Ectodermal cell (in vitro differentiated cells): Measurements from ENCODE around the gene SENP1.

Experiments
- H3K27ac ChIP-seq: 2 replicates; pipeline ENCODE4 v1.7.0; 2013; ENCODE audit warnings: mild to moderate bottlenecking, low read depth, low read length; ENCODE audit not compliant: insufficient read depth, poor library complexity, severe bottlenecking
- H3K27me3 ChIP-seq: 2 replicates; pipeline ENCODE4 v1.7.0; 2013; ENCODE audit warnings: mild to moderate bottlenecking, low read length; ENCODE audit not compliant: insufficient read depth, control insufficient read depth, poor library complexity, severe bottlenecking
- H3K36me3 ChIP-seq: one replicate; pipeline ENCODE4 v1.7.0; 2013; ENCODE audit warnings: low read length; ENCODE audit not compliant: control insufficient read depth, insufficient read depth
- H3K4me1 ChIP-seq: one replicate; pipeline ENCODE4 v1.7.0; 2013; ENCODE audit warnings: low read length; ENCODE audit not compliant: control insufficient read depth, insufficient read depth
- H3K4me3 ChIP-seq: 2 replicates; pipeline ENCODE4 v1.7.0; 2013; ENCODE audit warnings: low read depth, low read length, control low read depth; ENCODE audit not compliant: insufficient read depth
- H3K9me3 ChIP-seq: 2 replicates; pipeline ENCODE4 v1.7.0; 2013; ENCODE audit warnings: mild to moderate bottlenecking, low read length, moderate library complexity; ENCODE audit not compliant: control insufficient read depth
- WGBS, 2 experiments: methylation state at CpG; one replicate each; pipeline ENCODE4 v1.1.7; 2013; ENCODE audit warnings: missing lambda C conversion rate in 2 of 2; 5-methylcytosine and 5-hydroxymethylcytosine counted together

Gene SENP1

DNA sequence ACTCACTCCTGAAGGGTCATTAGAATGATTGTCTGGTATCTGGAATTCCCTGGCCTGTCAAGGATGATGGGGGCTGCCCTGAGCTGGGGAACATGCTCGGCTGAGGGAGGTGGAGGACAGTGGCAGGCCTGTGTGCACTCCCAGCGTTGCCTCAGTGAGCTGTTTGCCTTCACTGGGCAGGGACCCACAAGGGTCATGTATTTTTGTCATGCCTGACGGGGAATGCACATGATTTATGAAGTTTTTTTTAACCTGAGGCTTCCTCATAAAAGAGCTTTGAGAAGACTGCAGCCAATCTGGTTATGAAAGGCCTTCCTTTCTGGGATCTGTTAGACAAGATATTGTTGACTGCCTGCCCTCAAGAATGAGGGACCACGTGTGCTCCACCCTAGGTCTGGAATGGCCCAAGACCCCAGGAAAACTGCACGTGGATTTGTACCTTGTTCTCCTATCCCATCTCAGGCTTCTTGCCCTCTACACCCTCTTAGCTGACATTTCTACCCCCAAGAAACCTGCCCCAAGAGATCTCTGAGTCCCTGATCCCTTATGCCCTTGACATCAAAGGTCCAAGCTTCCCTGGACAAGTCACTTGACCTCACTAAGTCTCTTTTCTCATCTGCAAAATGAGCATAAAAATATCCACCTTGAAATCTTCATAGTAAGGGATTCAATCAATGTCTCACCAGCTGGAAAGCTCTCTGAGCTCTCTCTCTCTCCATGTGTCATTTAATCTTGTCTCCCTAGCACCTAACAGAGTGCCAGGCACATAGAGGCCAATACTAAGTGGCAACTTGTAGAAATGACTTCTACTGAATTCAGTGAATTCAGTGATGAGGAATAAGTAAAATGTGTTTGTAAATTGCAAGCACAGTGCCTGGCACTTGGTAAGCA, 77.1 kb downstream of the SENP1 start:
- no peak overlapping the region for H3K4me3 ChIP-seq
- H3K36me3 ChIP-seq: no peaks in the 10 kb centered on the region
- WGBS, 2 experiments: 77 to 81% methylated on average over 5 of the region's 5 CpGs
- H3K4me1 ChIP-seq: peaks cover 53% of the 10 kb centered on the region
- peaks cover 46% of the 10 kb centered on the region for H3K27me3 ChIP-seq
- no peaks in the 10 kb centered on the region for H3K9me3 ChIP-seq
- no peak overlapping the region for H3K27ac ChIP-seq

DNA sequence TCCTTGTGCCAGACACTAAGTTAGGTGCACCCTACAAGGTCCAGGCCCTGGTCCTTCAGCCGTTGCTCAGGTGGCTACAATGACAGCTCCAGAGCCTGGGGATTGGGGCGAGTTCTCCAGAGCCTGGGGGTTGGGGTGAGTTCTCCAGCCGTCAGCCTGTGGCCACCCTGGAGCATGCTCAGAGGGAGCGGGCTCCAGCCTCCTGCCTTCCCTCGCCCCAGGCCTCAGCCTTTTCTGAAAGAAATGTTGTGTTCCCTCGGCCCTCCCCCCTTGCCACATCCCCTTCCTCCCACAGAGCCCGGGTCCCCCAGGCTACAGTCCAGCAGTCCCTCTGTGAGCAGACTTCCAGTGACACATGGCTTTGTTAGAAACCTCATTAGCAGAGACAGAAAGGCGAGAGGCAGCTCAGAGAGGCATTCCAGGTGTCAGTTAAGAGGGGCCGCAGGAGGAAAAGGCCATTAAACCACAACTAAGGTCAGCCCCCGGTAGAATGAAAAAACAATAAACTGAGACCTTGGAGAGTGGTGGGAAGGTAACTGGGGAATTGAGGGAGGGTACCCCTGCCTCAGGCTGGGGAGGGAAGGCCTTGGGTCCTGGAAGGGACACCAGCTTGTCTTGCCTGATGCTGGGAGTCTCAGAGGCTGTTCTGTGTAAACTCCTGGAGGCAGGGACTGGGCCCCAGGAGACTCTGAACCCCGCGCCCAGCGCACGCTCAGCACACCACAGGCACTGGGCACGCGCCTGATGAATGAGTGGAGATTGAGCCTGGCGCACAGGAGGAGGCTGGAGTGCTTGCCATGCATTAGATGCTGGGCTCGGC, 78.5 kb downstream of the SENP1 start:
- 57 to 59% methylated on average over 18 of the region's 18 CpGs for WGBS, 2 experiments
- Histone ChIP-seq H3K27ac (peak overlapping the region; percentile 53), H3K4me1 (peaks cover 65% of the 10 kb centered on the region)

DNA sequence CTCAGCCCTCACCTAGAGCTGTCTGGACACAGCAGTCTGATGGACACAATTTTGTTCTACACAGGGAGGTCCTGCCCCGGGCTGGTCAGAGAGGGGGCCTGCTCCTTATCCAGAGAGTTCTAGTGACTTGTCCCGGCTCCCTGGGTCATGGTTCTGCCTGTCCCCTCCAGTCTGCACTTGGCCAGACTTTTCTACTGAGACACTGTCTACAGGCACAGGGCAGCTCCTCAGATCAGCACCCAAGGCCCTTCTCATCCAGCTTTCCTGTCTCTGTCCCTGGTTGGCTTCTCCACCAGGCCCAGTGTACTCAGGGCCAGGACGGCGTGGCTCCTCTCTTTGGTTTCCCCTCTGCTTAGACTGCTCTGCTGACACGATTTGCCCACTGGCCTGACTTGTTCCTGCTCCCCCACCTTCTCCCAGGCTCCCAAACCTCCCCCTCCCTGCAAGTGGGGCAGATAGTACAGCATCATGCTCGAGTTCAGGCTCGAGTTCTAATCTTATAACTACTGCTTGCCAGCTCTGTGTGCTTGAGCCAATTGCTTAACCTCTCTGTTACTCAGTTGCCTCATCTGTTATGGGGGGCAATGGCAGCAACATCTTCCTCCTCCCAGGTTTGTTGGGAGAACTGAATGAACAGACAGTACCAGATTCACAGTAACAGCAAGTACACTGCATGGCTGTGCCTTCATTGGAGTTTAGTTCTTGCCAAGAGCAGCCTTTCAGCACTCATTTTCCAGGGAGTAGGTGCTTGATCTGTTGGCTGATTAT, 79.6 kb downstream of the SENP1 start:
- no peak overlapping the region for H3K4me3 ChIP-seq
- WGBS, 2 experiments: 90% methylated on average over 7 of the region's 7 CpGs
- H3K27ac ChIP-seq: no peak overlapping the region
- H3K27me3 ChIP-seq: peaks cover 65% of the 10 kb centered on the region
- no peaks in the 10 kb centered on the region for H3K36me3 ChIP-seq
- H3K4me1 ChIP-seq: peaks cover 66% of the 10 kb centered on the region
- no peaks in the 10 kb centered on the region for H3K9me3 ChIP-seq

More for the DNA sequence above, 78.5 kb downstream of the SENP1 start:
- H3K9me3 ChIP-seq: no peaks in the 10 kb centered on the region
- no peaks in the 10 kb centered on the region for H3K36me3 ChIP-seq
- H3K4me3 ChIP-seq: no peak overlapping the region
- peaks cover 55% of the 10 kb centered on the region for H3K27me3 ChIP-seq

DNA sequence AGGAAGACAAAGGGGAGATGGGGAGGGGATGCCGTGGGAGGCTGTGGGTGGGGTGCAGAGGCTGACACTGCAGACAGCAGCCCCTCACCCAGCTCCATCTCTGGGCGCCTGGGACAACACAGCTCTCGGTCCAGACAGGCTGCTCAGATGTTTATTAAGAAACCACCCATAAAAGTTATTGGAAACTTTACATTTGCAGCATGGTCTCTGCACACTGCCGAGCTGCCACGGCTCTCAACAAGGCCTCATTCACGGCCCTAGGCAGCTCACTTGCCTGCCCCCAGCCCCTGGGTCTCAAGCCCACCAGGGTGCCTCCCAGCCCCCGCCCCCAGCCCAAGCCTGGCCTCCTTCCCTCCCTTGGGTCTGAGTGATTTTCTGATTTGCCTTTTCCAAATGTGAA, 80.6 kb downstream of the SENP1 start:
- Histone ChIP-seq H3K27me3 (peaks cover 71% of the 10 kb centered on the region), H3K4me3 (no peak overlapping the region), H3K4me1 (peaks cover 70% of the 10 kb centered on the region), H3K27ac (no peak overlapping the region), H3K9me3 (no peaks in the 10 kb centered on the region), H3K36me3 (no peaks in the 10 kb centered on the region)
- 51 to 55% methylated on average over 7 of the region's 7 CpGs for WGBS, 2 experiments

DNA sequence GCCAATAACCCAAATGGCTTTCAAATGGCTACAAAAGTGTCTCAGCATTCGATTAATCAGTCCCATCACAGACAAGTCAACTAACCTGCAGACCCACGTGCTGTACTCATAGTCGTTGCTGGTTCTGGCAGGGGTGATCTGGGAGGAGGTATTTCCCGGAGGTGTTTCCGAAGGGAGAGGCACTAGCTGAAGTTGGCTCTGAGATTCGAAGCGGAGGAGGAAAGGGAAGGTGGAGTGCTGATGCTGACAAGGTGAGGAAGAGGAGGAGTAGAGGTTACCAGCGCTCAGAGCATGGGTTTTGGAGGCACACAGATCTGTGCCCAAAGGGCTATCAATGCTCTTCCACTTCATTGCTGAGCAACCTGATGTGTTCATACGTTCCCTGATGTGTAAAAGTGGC, 81.1 kb downstream of the SENP1 start:
- Histone ChIP-seq H3K9me3 (no peaks in the 10 kb centered on the region), H3K4me1 (peaks cover 65% of the 10 kb centered on the region), H3K4me3 (no peak overlapping the region), H3K36me3 (no peaks in the 10 kb centered on the region), H3K27me3 (peaks cover 77% of the 10 kb centered on the region), H3K27ac (no peak overlapping the region)
- 55 to 61% methylated on average over 9 of the region's 9 CpGs for WGBS, 2 experiments

DNA sequence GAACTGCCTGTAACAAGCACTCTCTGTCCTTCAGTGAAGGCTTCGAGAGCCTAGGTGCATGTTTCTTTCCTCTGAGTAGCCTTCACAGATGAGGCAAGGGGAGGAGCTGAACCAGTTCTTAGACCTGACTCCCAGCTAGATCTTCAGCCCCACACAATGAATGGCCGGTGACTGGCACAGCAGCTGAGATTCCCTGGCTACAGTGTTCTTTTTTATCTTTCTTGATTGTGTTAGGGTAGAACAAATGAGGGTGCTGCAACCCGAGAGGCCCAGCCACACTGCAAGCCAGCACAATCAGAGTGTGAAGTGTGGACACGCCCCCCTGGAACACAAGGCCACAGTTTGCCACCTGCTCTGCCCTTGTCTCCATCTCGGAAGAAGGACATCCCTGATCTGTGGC, 82.5 kb downstream of the SENP1 start:
- Histone ChIP-seq H3K9me3 (no peaks in the 10 kb centered on the region), H3K27ac (no peak overlapping the region), H3K4me1 (peaks cover 52% of the 10 kb centered on the region), H3K36me3 (no peaks in the 10 kb centered on the region), H3K4me3 (no peak overlapping the region), H3K27me3 (peaks cover 86% of the 10 kb centered on the region)
- 12 to 16% methylated on average over 5 of the region's 5 CpGs for WGBS, 2 experiments

DNA sequence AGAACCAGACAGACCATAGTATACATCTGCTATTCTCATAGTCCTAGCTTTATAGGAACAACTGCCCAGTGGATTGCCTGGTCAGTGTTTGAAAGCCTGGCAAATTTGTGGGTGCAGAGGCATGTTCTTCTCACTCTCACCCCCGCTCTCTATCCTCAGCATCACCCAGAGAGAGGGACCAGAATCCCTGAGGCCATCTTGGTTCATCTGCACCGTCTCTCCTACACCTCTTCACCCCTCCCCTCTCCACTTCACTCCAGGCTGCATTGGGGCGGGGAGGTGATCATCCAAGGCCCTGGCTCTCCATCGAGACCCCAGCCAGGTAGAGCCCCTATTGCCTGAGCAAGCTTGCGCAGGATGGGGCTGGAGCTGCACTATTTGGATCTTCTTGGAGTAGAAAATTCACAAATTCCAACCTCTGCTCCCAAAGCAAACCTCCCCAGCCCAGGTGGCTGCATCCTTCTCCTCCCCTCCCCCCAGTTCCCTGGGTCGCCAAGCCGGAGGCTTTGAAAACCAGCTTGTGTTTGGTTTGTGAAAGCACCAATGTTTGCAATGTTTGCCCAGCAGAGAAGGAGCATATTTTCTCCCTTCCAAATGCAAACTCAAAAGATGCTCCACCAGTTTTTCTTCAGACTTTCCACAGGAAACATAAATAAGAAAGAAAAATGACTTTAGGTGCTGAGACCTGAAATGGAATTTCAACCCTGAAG, 83.0 kb downstream of the SENP1 start:
- Histone ChIP-seq H3K4me3 (no peak overlapping the region), H3K36me3 (no peaks in the 10 kb centered on the region), H3K27ac (no peak overlapping the region), H3K27me3 (peaks cover 86% of the 10 kb centered on the region), H3K4me1 (peaks cover 50% of the 10 kb centered on the region), H3K9me3 (no peaks in the 10 kb centered on the region)
- WGBS, 2 experiments: 20 to 28% methylated on average over 7 of the region's 7 CpGs

DNA sequence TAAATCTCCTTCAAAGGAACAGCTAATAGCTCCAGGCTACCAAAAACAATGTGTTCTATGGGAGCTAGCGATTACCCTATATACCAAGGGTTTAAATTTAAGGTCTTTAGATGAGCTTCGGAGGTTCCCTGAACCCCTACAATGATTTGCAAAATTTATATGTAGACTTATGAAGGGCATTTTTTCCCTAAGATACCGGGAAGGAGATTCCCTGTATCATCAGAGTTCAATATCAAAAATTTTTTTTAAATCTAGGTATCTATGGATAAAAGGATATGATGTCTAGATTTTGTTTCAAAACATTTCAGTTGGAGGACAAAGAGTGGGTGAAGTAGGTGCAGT, 83.7 kb downstream of the SENP1 start:
- no peaks in the 10 kb centered on the region for H3K9me3 ChIP-seq
- 18% methylated on average over 3 of the region's 3 CpGs; no CpG with 5 or more reads in 1 of the 2 experiments for WGBS, 2 experiments
- no peak overlapping the region for H3K4me3 ChIP-seq
- peaks cover 43% of the 10 kb centered on the region for H3K4me1 ChIP-seq
- H3K36me3 ChIP-seq: no peaks in the 10 kb centered on the region
- no peak overlapping the region for H3K27ac ChIP-seq
- peaks cover 90% of the 10 kb centered on the region for H3K27me3 ChIP-seq

DNA sequence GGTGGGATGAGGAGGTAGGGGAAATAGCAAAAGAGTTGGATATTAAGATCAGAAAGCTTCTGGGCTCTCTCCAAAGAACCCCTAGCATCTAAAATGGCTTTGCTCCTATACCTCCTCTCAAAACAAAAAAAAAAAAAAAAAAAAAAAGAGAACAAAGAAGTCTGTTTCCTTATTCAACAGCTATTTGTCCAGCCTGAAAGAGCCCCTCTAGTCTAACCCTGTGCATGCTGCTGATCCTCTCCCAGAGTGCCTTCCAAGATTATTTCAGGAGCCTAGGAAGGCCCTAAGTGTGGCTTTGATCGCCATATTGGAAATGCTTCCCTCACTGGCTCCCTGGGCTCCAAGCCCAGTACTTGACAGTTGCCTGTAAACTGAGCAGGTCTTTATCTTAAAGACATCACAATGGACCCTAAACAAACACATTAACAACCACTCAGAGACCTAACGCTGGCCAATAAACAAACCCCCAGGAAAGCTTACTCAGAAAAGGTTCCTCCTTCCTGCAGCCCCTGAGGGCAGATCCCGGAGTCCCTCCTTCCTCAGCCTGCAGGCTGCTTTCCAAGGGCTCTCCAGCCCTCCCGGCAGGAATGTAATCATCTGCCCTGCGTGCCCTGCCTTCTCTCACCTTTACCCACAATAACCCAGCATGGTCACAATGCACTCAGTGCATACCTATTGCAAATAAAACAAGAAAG, 84.2 kb downstream of the SENP1 start:
- no peak overlapping the region for H3K27ac ChIP-seq
- WGBS, 2 experiments: 2 to 3% methylated on average over 5 of the region's 5 CpGs
- no peaks in the 10 kb centered on the region for H3K9me3 ChIP-seq
- H3K4me3 ChIP-seq: no peak overlapping the region
- H3K4me1 ChIP-seq: peaks cover 39% of the 10 kb centered on the region
- no peaks in the 10 kb centered on the region for H3K36me3 ChIP-seq
- peaks cover 95% of the 10 kb centered on the region for H3K27me3 ChIP-seq
